Sciatic nerve (tissue), 2 donors: ENCODE measurements around the gene HCN2. TPM values are rescaled to one million over a fixed set of nuclear protein-coding genes. Genes with fewer than 3 reads are reported as not detected.
A peak's percentile ranks its signal among the peaks of the same experiment; 100 is the strongest.
"Not testable (repeated sequence)": the region's sequence is repeated elsewhere in the genome, so short reads cannot be mapped to it uniquely, and the experiment has no call there.

Experiments
- ATAC-seq: fragments of 200-7000 bp; cut with Tn5 transposase; one replicate; pipeline ENCODE4 v1.9.1; 2020; ENCODE audit warnings: mild to moderate bottlenecking, moderate library complexity
- DNase-seq: peaks from one replicate; pipeline ENCODE4 v3.0.0-alpha.2; 2020; ENCODE audit warnings: low spot score
- intact Hi-C: fragments of 100-400 bp; cut with DNase I; formaldehyde crosslinking; loops from one replicate; pipeline ENCODE4 v1.14.2; 2022
- total RNA-seq: library from RNA; stranded (reverse); fragmentation: NEBNext Ultra II Directional; extraction: Animal tissue kit (Norgen Biotek cat#: 25700); gene quantifications from one replicate; pipeline ENCODE4 v1.2.1, GENCODE V29; 2021
- donor health status: DM: no; HTN: no; CAD: no.
- donor health status: DM: no; HTN: no; CAD: no.

Gene HCN2
- total RNA-seq, 1 donor from 2014 or later = 0.27 TPM

- intact Hi-C loops = no loop called here
These were observed 6.3 kb upstream of the HCN2 start for GRCh38 chr19:583198-583967.

GRCh38 chr19:583968-584239 lies 5.8 kb upstream of the HCN2 start:
- no peak for ATAC-seq
- intact Hi-C loops = no loop called here

More at GRCh38 chr19:583198-583967, 6.3 kb upstream of the HCN2 start:
- ATAC-seq (peak; percentile 3), DNase-seq (no peak)

GRCh38 chr19:584240-585001 lies 5.3 kb upstream of the HCN2 start:
- intact Hi-C loops = no loop called here
- ATAC-seq (peak; percentile 74), DNase-seq (no peak)

More at GRCh38 chr19:583968-584239, 5.8 kb upstream of the HCN2 start:
- no peak for DNase-seq

GRCh38 chr19:585146-585545 lies 4.5 kb upstream of the HCN2 start:
- ATAC-seq, intact Hi-C loops, DNase-seq: not testable (repeated sequence)

- DNase-seq (peak; percentile 56), ATAC-seq (peak; percentile 17)
- intact Hi-C loops = no loop called here
These were observed 4.0 kb upstream of the HCN2 start for GRCh38 chr19:585551-586110.

GRCh38 chr19:588093-588740 lies 1.5 kb upstream of the HCN2 start:
- no peak for ATAC-seq
- peak; percentile 72 for DNase-seq
- intact Hi-C loops = no loop called here

- intact Hi-C loops = no loop called here
- ATAC-seq = no peak
- no peak for DNase-seq
These were observed 664 bp upstream of the HCN2 start for GRCh38 chr19:588741-589692.

GRCh38 chr19:590396-590745 lies 690 bp downstream of the HCN2 start:
- intact Hi-C loops = no loop called here
- no peak for DNase-seq
- ATAC-seq = no peak

GRCh38 chr19:590750-591098 lies 1.0 kb downstream of the HCN2 start:
- ATAC-seq (no peak), DNase-seq (no peak)
- intact Hi-C loops = no loop called here

- intact Hi-C loops = no loop called here
- peak; percentile 55 for ATAC-seq
- no peak for DNase-seq
These were observed 1.6 kb downstream of the HCN2 start for GRCh38 chr19:591099-591958.

GRCh38 chr19:592101-592500 lies 2.4 kb downstream of the HCN2 start:
- no peak for DNase-seq
- peak; percentile 11 for ATAC-seq
- intact Hi-C loops = no loop called here

- intact Hi-C loops = no loop called here
- no peak for DNase-seq
- ATAC-seq = no peak
These were observed 3.4 kb downstream of the HCN2 start for GRCh38 chr19:593055-593454.

- intact Hi-C loops = no loop called here
- DNase-seq (no peak), ATAC-seq (no peak)
These were observed 3.8 kb downstream of the HCN2 start for GRCh38 chr19:593505-593904.

GRCh38 chr19:594265-594870 lies 4.7 kb downstream of the HCN2 start:
- DNase-seq (no peak), ATAC-seq (no peak)
- intact Hi-C loops = no loop called here

- no peak for ATAC-seq
- no peak for DNase-seq
- intact Hi-C loops = no loop called here
These were observed 5.9 kb downstream of the HCN2 start for GRCh38 chr19:595326-596262.

- ATAC-seq (no peak), DNase-seq (no peak)
- intact Hi-C loops = no loop called here
These were observed 6.6 kb downstream of the HCN2 start for GRCh38 chr19:596263-596655.
